HepG2 (cell line): ENCODE measurements around the gene ZFP36L2. TPM values are rescaled to one million over a fixed set of nuclear protein-coding genes. Genes with fewer than 3 reads are reported as not detected.

ENCODE experiments used
- ATF3 ChIP-seq: sonication (generic); formaldehyde crosslinking; IDR thresholded peaks from 2 replicates; pipeline ENCODE4 v1.4.0; 2020; ENCODE audit warnings: missing genetic modification reagents
- ELF1 ChIP-seq: sonication (generic); formaldehyde crosslinking; IDR thresholded peaks from 2 replicates; pipeline ENCODE4 v1.4.0; 2020; ENCODE audit warnings: missing genetic modification reagents
- FOXP4 ChIP-seq: sonication (generic); formaldehyde crosslinking; IDR thresholded peaks from 2 replicates; pipeline ENCODE4 v1.4.0; 2020; ENCODE audit warnings: missing genetic modification reagents
- JUND ChIP-seq: sonication (generic); formaldehyde crosslinking; IDR thresholded peaks from 2 replicates; pipeline ENCODE4 v1.8.0; 2022; ENCODE audit warnings: mild to moderate bottlenecking, missing genetic modification reagents
- TBX2 ChIP-seq: sonication (generic); formaldehyde crosslinking; IDR thresholded peaks from 2 replicates; pipeline ENCODE4 v1.5.0; 2020; ENCODE audit warnings: missing genetic modification reagents, mild to moderate bottlenecking, borderline replicate concordance
- ZHX2 ChIP-seq, 2 experiments: sonication (generic) in 1 of 2; formaldehyde crosslinking in 1 of 2; IDR thresholded peaks; 2 replicates each; pipeline versions ENCODE4 v1.6.1 to v1.9.0; 2014 to 2022; ENCODE audit warnings: antibody characterized with exemption in 1 of 2, borderline replicate concordance in 1 of 2, inconsistent platforms in 1 of 2, low read depth in 1 of 2, missing genetic modification reagents in 1 of 2
- ZNF644 ChIP-seq: IDR thresholded peaks from 2 replicates; pipeline ENCODE4 v1.6.1; 2016; ENCODE audit warnings: low read depth
- ZNF720 ChIP-seq: sonication (generic); formaldehyde crosslinking; IDR thresholded peaks from 2 replicates; pipeline ENCODE4 v1.4.0; 2020; ENCODE audit warnings: missing genetic modification reagents
- polyA plus RNA-seq, 8 experiments: library from polyadenylated mRNA; depleted of rRNA in 3 of 8; stranded (reverse) in 7 of 8; unstranded in 1 of 8; fragments of >200 nt; fragmentation: Illumina TruSeq in 4 of 8; extraction: Trizol in 4 of 8; gene quantifications; 2 replicates each; pipeline versions ENCODE4 v1.2.1 to v1.2.3, GENCODE V29; 2011 to 2016; ENCODE audit warnings: low read depth in 4 of 8, missing spikeins in 1 of 8, mixed read lengths in 1 of 8; ENCODE audit not compliant: insufficient read depth in 1 of 8
- total RNA-seq, 5 experiments: library from RNA; depleted of rRNA; stranded (reverse); fragments of >200 nt; fragmentation: Illumina TruSeq; extraction: Trizol; gene quantifications; 2 replicates each; pipeline ENCODE4 v1.2.3, GENCODE V29; 2016; ENCODE audit warnings: low read depth in 1 of 5
- TF ChIP-seq, protein P1 (sequence below): sonication (generic); formaldehyde crosslinking; IDR thresholded peaks from 2 replicates; pipeline ENCODE4 v1.4.0; 2020; ENCODE audit warnings: missing genetic modification reagents, mild to moderate bottlenecking, borderline replicate concordance
- TF ChIP-seq, protein P2 (sequence below): IDR thresholded peaks from 2 replicates; pipeline ENCODE4 v1.6.1; 2018; ENCODE audit warnings: missing genetic modification reagents, mild to moderate bottlenecking, missing compliant biosample characterization

Gene ZFP36L2
- total and polyA plus RNA-seq, 2 of the 13 experiments (the other 11 are each of a cell fraction or from before 2014, with no cell fraction given): 11.2 to 21.8 TPM

- TF ChIP-seq ZHX2 (IDR thresholded peaks at IDR 0.05; ENCODE audit: low read depth): no peak
- TF ChIP-seq ZHX2 (CRISPR knock-in tag; IDR thresholded peaks at IDR 0.05; ENCODE audit: borderline replicate concordance): no peak
- 0 out of 2 replicates have a peak, but pooled peaks have one; percentile 22 for TF ChIP-seq JUND (CRISPR knock-in tag)
- 0 out of 2 replicates have a peak, but pooled peaks have one; percentile 39 for TF ChIP-seq ZNF644
- TF ChIP-seq, protein P1, sequence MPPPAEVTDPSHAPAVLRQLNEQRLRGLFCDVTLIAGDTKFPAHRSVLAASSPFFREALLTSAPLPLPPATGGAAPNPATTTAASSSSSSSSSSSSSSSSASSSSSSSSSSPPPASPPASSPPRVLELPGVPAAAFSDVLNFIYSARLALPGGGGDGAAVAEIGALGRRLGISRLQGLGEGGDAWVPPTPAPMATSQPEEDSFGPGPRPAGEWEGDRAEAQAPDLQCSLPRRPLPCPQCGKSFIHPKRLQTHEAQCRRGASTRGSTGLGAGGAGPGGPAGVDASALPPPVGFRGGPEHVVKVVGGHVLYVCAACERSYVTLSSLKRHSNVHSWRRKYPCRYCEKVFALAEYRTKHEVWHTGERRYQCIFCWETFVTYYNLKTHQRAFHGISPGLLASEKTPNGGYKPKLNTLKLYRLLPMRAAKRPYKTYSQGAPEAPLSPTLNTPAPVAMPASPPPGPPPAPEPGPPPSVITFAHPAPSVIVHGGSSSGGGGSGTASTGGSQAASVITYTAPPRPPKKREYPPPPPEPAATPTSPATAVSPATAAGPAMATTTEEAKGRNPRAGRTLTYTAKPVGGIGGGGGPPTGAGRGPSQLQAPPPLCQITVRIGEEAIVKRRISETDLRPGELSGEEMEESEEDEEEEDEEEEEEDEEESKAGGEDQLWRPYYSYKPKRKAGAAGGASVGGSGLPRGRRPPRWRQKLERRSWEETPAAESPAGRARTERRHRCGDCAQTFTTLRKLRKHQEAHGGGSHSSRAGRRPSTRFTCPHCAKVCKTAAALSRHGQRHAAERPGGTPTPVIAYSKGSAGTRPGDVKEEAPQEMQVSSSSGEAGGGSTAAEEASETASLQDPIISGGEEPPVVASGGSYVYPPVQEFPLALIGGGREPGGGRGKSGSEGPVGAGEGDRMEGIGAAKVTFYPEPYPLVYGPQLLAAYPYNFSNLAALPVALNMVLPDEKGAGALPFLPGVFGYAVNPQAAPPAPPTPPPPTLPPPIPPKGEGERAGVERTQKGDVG (CRISPR knock-in tag): peak; percentile 75; the same call in 1 of the 2 replicates
- TF ChIP-seq FOXP4 (CRISPR knock-in tag): 0 out of 2 replicates have a peak, but pooled peaks have one; percentile 26
- TF ChIP-seq ELF1: peak; percentile 86
- TF ChIP-seq ZNF720 (CRISPR knock-in tag): 0 out of 2 replicates have a peak, but pooled peaks have one; percentile 63
- TF ChIP-seq ATF3 (CRISPR knock-in tag): peak; percentile 42; the same call in 1 of the 2 replicates
- TF ChIP-seq, protein P2, sequence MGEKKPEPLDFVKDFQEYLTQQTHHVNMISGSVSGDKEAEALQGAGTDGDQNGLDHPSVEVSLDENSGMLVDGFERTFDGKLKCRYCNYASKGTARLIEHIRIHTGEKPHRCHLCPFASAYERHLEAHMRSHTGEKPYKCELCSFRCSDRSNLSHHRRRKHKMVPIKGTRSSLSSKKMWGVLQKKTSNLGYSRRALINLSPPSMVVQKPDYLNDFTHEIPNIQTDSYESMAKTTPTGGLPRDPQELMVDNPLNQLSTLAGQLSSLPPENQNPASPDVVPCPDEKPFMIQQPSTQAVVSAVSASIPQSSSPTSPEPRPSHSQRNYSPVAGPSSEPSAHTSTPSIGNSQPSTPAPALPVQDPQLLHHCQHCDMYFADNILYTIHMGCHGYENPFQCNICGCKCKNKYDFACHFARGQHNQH (CRISPR knock-in tag): peak; percentile 82; the same call in 1 of the 2 replicates
- peak; percentile 87 for TF ChIP-seq TBX2 (CRISPR knock-in tag)
These were observed 26.6 kb downstream of the ZFP36L2 start (continued) for GRCh38 chr2:43199492-43200488.
